ENCODE measurements around the gene RNF224. TPM values are rescaled to one million over a fixed set of nuclear protein-coding genes. Genes with fewer than 3 reads are reported as not detected.
"Not testable (repeated sequence)": the region's sequence is repeated elsewhere in the genome, so short reads cannot be mapped to it uniquely, and the experiment has no call there.

The RNF224 gene
- total and polyA plus RNA-seq, 12 donors: 0.06 TPM; not detected in 11

GRCh38 chr9:137240841-137241489 lies 13.7 kb downstream of the RNF224 start, which contains the start of gene TUBB4B:
Gene TUBB4B, plus strand, starts transcription at chr9:137241287. Its CDS starts 74 bp downstream, at chr9:137241361.
- Histone ChIP-seq H3K4me1 (replicated peaks in 1 of 2) (peaks cover 7 to 42% of the 10 kb centered on the region in 2 donors), H3K27ac (peak within 1 kb of the TSS; percentile 81 to 100 (median 93)), H3K27me3 (no peaks in the 10 kb centered on the region), H3K4me3 (peak within 1 kb of the TSS; percentile 47 to 97 (median 72)), H3K9me3 (replicated peaks in 1 of 3) (no peaks in the 10 kb centered on the region), H3K36me3 (replicated peaks in 1 of 2) (peaks cover 0 to 18% of the 10 kb centered on the region in 2 donors)
- TF ChIP-seq POLR2A (IDR thresholded peaks at IDR 0.05) (peak; percentile 100), CTCF (IDR thresholded peaks at IDR 0.05) (peak in 1 of 6 experiments; percentile 31)
- peak; percentile 99 to 100 (median 100) for DNase-seq
- intact Hi-C loops (cut with DNase I): no loop called here
- 0 to 1% (median 0%) methylated on average over 13 to 67 of the region's 67 CpGs for WGBS, 4 donors

GRCh38 chr9:137241490-137242268 lies 14.4 kb downstream of the RNF224 start:
- H3K27me3 ChIP-seq: no peaks in the 10 kb centered on the region
- intact Hi-C loops (cut with DNase I): no loop called here
- no peaks in the 10 kb centered on the region for H3K9me3 ChIP-seq (replicated peaks in 1 of 3)
- H3K27ac ChIP-seq: peak overlapping the region; percentile 78 to 100 (median 86)
- WGBS, 4 donors: 1 to 16% (median 3%) methylated on average over 5 to 64 of the region's 83 CpGs
- no peak for TF ChIP-seq POLR2A (IDR thresholded peaks at IDR 0.05)
- no peak for TF ChIP-seq CTCF (IDR thresholded peaks at IDR 0.05)
- peak; percentile 67 to 78 (median 73) for DNase-seq
- peaks cover 7 to 37% of the 10 kb centered on the region in 2 donors for H3K4me1 ChIP-seq (replicated peaks in 1 of 2)
- H3K4me3 ChIP-seq: peak overlapping the region; percentile 22 to 97 (median 72)
- peaks cover 0 to 18% of the 10 kb centered on the region in 2 donors for H3K36me3 ChIP-seq (replicated peaks in 1 of 2)

GRCh38 chr9:137242269-137243203 lies 15.2 kb downstream of the RNF224 start:
- 65 to 76% (median 75%) methylated on average over 17 to 36 of the region's 36 CpGs for WGBS, 4 donors
- no peaks in the 10 kb centered on the region for H3K27me3 ChIP-seq
- H3K36me3 ChIP-seq (replicated peaks in 1 of 2): peaks cover 0 to 18% of the 10 kb centered on the region in 2 donors
- peak overlapping the region in 4 of 5 donors; percentile 60 to 100 (median 86) for H3K27ac ChIP-seq
- TF ChIP-seq CTCF (IDR thresholded peaks at IDR 0.05) (no peak), POLR2A (IDR thresholded peaks at IDR 0.05) (no peak)
- H3K4me3 ChIP-seq: peak overlapping the region in 3 of 4 donors; percentile 67 to 97 (median 78)
- intact Hi-C loops (cut with DNase I): no loop called here
- no peaks in the 10 kb centered on the region for H3K9me3 ChIP-seq (replicated peaks in 1 of 3)
- H3K4me1 ChIP-seq (replicated peaks in 1 of 2): peaks cover 7 to 37% of the 10 kb centered on the region in 2 donors
- DNase-seq: peak in 4 of 7 donors; percentile 63 to 79 (median 72)

GRCh38 chr9:137243266-137243625 lies 15.9 kb downstream of the RNF224 start:
- H3K27ac ChIP-seq; H3K9me3 ChIP-seq (replicated peaks in 1 of 3); H3K4me3 ChIP-seq; intact Hi-C loops (cut with DNase I); DNase-seq; H3K27me3 ChIP-seq: not testable (repeated sequence)
- Histone ChIP-seq H3K4me1 (replicated peaks in 1 of 2) (peaks cover 7 to 37% of the 10 kb centered on the region in 2 donors), H3K36me3 (replicated peaks in 1 of 2) (peaks cover 0 to 18% of the 10 kb centered on the region in 2 donors)
- WGBS, 4 donors: 82 to 94% (median 92%) methylated on average over 2 to 18 of the region's 18 CpGs

All from adrenal gland (tissue), 12 donors.